Spleen (tissue), 7 donors: ENCODE data around the gene RSPH1.

Experiments used
- POLR2A ChIP-seq, 3 donors: fragments of 450-650 bp; IDR thresholded peaks; one replicate each; pipeline ENCODE4 v1.5.1; 2017; ENCODE audit warnings: antibody characterized with exemption in 3 of 3, mild to moderate bottlenecking in 1 of 3
- POLR2AphosphoS5 ChIP-seq, 3 donors: sonication (generic); formaldehyde crosslinking; IDR thresholded peaks; one replicate each; pipeline ENCODE4 v1.5.1; 2017; ENCODE audit warnings: antibody characterized with exemption in 3 of 3
- TF ChIP-seq, protein P1 (sequence below), 11 experiments: fragments of 200-600 bp in 7 of 11; fragments of 450-650 bp in 4 of 11; sonication (generic) in 4 of 11; IDR thresholded peaks in 8 of 11; conservative IDR thresholded peaks in 3 of 11; 1 replicate in 7 of 11; 2 replicates in 4 of 11; pipeline versions ENCODE4 v1.4.0 to v1.8.0; 2016 to 2021; ENCODE audit warnings: antibody characterized with exemption in 11 of 11, inconsistent platforms in 4 of 11, mild to moderate bottlenecking in 1 of 11
- donor health status: DM: no; HTN: no; CAD: no; lungs with moderate emphysema.
- donor health status: DM: no; HTN: no; CAD: no.
- donor health status: DM: no; HTN: no; CAD: no.

DNA sequence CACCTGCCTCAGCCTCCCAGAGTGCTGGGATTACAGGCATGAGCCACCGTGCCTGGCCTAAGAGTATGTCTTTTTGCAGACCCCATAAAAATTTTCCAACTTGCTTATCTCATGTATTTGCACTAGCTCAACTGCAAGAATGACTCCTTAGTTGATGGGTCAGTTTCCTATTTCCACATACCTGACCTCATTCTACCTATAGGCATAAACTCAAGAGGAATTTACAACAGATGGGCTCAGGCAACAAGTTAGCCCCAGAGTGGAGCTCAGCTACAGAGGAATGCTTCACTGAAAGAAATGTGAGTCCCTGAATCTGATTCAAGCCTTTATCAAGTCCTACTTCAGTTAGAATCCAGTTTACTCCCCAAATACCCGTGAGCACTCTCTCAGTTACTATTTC, 12.3 kb upstream of the RSPH1 start:
- TF ChIP-seq, protein P1, sequence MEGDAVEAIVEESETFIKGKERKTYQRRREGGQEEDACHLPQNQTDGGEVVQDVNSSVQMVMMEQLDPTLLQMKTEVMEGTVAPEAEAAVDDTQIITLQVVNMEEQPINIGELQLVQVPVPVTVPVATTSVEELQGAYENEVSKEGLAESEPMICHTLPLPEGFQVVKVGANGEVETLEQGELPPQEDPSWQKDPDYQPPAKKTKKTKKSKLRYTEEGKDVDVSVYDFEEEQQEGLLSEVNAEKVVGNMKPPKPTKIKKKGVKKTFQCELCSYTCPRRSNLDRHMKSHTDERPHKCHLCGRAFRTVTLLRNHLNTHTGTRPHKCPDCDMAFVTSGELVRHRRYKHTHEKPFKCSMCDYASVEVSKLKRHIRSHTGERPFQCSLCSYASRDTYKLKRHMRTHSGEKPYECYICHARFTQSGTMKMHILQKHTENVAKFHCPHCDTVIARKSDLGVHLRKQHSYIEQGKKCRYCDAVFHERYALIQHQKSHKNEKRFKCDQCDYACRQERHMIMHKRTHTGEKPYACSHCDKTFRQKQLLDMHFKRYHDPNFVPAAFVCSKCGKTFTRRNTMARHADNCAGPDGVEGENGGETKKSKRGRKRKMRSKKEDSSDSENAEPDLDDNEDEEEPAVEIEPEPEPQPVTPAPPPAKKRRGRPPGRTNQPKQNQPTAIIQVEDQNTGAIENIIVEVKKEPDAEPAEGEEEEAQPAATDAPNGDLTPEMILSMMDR (IDR thresholded peaks at IDR 0.05 in 8 of 11, conservative IDR thresholded peaks at IDR 0.05 in 3 of 11) = no peak
- TF ChIP-seq POLR2A (IDR thresholded peaks at IDR 0.05) (no peak), POLR2AphosphoS5 (IDR thresholded peaks at IDR 0.05) (no peak)
